GM19238 (cell line): ENCODE results near the gene APOBR.
"Not testable (repeated sequence)": the region's sequence is repeated elsewhere in the genome, so short reads cannot be mapped to it uniquely, and the experiment has no call there.

Experiments used
- DNase-seq: peaks from one replicate; pipeline ENCODE4 v3.0.0; 2011; ENCODE audit warnings: low spot score; ENCODE audit not compliant: insufficient read length

APOBR gene

GRCh38 chr16:28527100-28527785 lies 32.8 kb downstream of the APOBR start:
- DNase-seq: not testable (repeated sequence)

- DNase-seq: no peak
Measured at GRCh38 chr16:28527985-28528384, 33.5 kb downstream of the APOBR start.

- DNase-seq: no peak
Measured at GRCh38 chr16:28528463-28528867, 34.0 kb downstream of the APOBR start.

DNA sequence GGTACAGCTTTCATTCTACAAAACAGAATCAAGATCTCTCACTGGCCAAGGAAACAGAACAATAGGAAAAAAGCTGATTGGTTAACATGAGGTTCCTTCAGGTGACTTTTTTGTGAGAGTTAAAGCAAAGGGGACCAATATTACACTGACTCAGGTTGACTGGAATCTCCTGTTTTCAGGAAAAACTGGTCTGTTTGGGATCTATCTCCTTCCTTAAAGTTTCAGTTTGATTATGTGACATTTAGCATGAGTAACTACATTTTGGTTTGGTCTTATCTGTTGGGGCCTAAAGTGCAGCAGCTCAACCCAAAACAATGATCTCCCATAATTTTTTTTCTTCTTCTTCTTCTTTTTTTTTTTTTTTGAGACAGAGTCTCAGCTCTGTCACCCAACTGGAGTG lies 34.7 kb downstream of the APOBR start:
- no peak for DNase-seq

DNA sequence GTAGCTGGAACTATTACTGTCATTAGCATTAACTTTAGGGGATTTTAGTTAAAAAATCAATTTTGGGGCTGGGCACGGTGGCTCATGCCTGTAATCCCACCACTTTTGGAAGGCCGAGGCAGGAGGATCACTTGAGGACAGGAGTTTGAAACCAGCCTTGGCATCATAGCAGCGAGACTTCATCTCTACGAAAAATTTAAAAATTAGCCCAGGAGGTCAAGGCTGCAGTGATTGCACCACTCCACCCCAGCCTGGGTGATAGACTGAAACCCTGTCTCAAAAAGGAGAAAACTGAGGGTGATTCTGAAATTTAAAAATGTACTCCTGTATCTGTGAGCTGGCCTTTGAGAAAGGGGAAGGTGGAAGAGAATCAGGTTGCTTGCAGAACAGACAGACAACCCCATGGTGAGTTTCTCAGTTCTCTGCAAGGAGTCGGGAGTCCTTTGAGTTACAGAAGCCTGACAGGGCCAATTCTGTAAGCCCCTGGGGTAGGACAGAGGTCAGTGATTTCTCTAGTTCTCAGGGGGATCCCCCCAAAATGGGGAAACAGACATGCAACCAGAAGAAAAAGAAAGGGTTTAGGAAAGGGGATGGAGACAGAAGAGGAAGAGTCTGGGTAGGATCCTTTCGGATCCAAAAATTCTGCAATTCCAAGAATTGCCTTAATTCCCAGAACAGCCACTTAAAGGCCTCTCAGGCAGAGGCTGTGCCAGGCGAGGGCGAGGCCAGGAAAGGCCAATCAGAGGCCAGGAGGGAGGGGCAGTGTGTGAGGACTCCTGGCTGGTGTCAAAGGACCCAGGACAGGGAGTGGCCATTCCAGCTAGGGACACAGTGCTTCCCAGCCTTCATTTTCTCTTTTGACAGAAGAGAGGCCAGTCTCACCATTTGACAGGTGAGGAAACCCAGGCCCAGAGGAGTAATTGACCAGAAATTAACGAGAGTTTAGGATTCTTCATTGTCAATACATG lies 37.6 kb downstream of the APOBR start:
- DNase-seq: no peak

- DNase-seq: no peak
Measured at GRCh38 chr16:28532940-28533647, 38.7 kb downstream of the APOBR start.

DNA sequence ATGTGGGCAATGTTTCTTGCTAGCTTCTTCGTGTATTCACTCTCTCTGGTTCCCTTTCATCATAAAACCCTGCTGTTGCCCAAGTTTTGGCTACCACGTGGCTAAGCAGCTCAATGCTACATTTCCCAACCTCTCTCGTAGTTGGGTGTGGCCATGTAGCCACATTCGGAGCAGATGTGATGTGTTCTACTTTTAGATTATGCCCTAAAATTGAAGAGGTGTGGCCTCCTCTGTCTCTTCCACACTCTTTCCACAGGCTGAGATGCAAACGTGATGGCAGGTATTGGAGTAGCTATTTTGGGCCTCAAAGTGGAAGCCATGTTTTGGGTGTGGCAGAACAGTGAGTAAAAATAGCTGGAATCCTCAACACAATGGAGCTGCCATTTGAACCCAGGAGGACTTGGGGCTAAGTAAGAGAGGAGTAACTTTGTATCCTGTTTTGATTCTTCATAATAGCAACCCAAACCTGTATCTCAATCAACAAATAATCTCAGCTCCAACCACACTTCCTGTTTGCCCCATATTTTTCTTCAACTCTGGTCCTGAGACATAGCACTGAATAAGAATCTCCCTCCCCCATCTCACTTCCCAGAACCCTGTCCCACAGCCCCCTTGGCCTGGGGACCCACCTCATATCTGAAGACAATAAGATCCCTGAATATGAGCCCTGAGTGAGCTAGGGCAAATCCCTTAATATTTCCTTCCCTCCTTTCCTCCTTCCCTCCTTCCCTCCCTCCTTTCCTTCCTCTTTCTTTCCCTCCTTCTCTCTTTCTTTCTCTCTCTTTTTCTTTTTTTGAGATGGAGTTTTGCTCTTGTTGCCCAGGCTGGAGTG lies 40.3 kb downstream of the APOBR start:
- DNase-seq: no peak

- DNase-seq: no peak
Measured at GRCh38 chr16:28537076-28537475, 42.6 kb downstream of the APOBR start.

GRCh38 chr16:28537964-28538732 lies 43.7 kb downstream of the APOBR start:
- no peak for DNase-seq

DNA sequence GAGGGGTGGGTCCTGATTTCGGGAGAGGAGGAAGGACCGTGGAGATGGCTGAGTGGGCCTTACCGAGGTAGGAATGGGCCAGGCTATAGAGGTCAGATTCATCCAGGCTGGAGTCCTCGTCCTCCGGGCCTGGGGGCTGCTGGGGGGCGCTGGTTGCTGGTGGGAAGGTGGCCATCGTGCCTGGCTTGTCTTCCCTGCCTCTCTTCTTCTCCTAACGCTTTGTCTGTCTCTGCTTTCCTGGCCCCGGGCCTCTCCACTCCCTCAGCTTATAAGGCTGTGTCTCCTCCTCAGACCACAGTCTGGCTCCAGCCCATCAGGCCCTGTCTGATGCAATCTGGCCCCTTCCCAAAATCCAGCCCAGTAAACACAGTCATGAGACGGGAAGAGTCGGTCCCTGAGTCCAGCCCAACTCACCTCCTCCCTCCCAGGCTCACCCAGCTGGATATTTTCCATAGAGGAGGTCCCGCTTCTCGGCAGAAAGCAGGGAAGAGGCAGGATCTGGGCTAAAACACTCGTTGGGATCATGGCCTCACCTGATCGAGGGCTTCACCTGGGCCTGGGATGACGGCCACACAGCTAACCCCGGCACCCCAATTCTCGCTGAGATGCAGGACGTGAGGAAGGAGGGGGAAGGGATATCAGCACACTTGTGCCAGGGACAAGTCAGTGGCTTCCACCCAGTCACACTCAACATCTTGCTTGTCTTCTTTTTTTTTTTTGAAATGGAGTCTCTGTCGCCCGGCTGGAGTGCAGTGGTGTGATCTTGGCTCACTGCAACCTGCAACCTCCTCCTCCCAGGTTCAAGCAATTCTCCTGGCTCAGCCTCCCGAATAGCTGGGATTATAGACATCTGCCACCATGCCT lies 44.5 kb downstream of the APOBR start, which contains the start of gene NUPR1:
Gene NUPR1, minus strand, starts transcription at position 242 of the 864 bp plus-strand sequence. Its CDS starts 67 bp downstream, at position 175.
- no peak for DNase-seq

DNA sequence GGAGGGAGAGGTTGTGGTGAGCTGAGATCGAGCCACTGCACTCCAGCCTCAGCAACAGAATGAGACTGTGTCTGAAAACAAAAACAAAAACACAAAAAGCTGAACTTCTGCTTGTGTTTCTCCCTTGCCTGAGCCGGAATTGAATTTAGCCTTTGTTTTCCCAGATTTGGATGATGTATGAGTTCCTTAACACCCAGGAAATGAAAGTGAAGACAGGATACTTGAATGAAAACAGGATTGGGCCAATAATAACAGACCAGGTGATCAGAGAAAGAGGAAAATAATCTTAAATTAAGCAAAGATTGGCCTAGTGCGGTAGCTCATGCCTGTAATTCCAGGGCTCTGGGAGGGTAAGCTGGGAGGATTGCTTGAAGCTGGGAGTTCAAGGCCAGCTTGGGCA lies 45.9 kb downstream of the APOBR start:
- no peak for DNase-seq

GRCh38 chr16:28542646-28543045 lies 48.2 kb downstream of the APOBR start:
- DNase-seq: no peak

DNA sequence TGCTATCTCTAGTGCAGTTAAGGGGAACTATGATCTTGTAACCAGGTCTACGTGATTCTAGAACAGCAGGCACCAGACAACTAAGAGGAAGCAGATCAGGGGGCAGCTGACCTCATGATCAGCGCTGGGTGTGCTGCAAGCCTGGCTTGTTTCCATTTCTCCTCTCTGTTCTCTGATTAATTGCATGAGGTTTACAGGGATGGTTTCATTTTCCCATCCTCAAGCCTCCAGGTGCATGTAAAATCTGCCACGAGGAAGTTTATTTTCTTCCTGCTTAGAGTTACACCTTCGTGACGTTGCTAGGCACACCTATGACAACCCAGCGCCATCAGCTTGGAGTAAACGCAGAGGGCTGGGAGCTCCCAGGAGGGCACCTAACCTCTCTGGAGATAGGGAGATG lies 48.6 kb downstream of the APOBR start:
- DNase-seq: no peak

- DNase-seq: no peak
Measured at GRCh38 chr16:28544998-28545397, 50.6 kb downstream of the APOBR start.

- DNase-seq: not testable (repeated sequence)
Measured at GRCh38 chr16:28545964-28546363, 51.5 kb downstream of the APOBR start.

- no peak for DNase-seq
Measured at GRCh38 chr16:28546626-28547025, 52.2 kb downstream of the APOBR start.

DNA sequence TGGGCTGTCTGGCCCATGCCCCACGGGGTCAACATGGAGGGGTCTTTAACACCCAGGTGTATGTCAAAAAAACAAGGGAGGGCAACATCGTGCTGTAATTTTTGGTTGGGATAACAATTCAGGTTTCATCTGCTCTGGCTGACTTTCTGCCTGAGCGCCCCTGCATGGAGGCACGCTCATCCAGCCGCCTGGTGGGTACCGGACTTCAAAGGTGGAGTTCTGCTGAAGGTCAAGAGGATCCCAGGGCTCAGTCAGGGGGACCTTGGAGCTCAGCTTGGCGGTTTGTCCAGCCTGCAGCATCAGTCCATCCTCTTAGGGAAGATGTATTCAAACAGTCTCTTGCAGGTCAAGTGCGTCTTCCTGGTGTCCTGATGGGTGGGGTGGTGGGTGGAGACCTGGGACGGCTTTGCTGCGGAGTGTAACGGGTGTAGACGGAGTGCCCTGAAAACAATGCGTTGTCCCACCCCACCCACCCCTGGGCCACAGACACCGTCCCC lies 53.9 kb downstream of the APOBR start:
- DNase-seq: no peak
